Islet precursor cell (in vitro differentiated cells): ENCODE data around the gene ZFPL1.
"Not testable (repeated sequence)": the region's sequence is repeated elsewhere in the genome, so short reads cannot be mapped to it uniquely, and the experiment has no call there.

Experiments
- DNase-seq: peaks from one replicate; pipeline ENCODE4 v3.0.0-alpha.2; 2018

ZFPL1 gene

GRCh38 chr11:65116370-65117205 is 32.6 kb downstream of the ZFPL1 start:
- peak; percentile 70 for DNase-seq

DNA sequence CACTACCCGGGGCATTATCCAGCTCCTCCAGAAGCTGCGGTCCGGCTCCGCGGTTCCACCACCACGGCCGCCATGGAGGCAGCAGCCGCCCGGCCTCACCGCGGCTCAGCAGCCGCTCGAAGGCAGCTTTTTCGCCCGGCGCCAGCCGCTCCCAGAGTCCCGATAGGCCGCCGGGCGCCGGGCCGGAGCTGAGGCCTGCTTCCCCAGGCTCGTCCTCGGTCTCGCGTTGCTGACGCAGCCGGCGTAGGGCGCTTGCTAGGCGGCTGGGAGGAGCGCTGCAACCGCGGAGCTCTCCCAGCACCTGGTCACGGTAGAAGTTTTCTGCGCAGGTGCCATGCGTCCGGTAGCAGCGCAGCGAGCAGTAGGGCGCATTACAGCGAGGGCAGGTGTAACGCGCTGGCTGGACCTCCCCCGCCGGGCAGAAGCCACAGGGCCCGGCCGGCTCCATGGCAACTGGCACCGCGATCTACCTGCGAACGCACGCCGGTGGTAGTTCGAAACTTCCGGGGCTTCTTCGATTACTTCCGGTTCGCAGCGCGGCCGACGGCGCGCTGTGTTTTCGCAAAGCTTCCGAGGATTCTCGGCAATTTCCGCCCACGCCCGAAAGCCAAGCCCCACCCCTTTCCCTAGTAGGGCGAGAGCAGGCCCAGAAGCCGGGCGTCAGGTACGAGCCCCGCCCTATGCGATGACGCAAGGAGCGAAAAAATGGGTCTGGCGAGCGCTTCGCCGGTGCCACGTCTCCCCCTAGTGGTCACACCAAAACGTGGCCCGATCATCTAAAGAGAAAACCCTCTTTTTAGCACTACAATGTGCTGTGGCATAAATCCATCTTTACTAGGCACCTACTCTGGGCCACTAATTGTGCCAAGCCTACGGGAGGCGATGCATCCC is 33.4 kb downstream of the ZFPL1 start, which contains the start of gene ZNHIT2:
Gene ZNHIT2, minus strand, starts transcription at position 496 of the 891 bp plus-strand sequence. Its CDS starts 48 bp downstream, at position 448.
- DNase-seq: peak; percentile 99

GRCh38 chr11:65118097-65118837 is 34.2 kb downstream of the ZFPL1 start:
- DNase-seq: no peak

GRCh38 chr11:65118891-65119669 is 35.1 kb downstream of the ZFPL1 start:
- not testable (repeated sequence) for DNase-seq

DNA sequence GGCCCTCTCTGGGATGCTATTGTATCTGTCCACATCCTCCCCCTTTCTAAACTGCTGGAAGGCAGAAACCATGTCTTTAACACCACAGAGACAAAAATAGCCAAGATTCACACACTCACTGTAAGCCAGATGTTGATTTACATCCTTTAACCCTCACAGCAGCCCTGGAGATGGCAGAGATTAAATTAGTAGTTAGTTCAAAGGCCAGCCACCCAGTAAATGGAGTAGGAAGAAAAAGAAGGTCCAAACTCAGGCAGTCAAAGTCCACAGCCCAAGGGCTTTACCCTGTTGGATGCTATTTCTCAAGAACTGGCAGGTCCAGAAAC is 35.6 kb downstream of the ZFPL1 start:
- DNase-seq: no peak

DNA sequence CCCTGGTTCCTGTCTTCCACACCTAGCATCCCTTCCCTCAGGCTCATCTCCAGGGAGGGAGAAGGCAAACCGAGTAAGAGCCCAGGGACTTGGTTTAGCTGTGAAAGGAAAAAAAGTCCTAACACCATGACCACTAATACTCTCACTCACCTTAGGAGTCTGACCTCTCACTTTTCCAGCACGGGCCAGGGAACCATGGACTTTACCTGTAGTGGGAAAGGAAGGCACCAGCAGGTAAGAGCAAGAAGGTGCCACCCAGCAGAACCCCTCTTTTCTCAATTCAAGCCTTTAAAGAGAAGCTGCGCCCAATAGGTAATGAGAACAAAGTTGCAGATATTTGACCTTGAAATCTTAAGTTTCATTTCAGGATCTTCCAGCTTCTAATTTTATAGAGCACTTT is 36.8 kb downstream of the ZFPL1 start:
- no peak for DNase-seq

DNA sequence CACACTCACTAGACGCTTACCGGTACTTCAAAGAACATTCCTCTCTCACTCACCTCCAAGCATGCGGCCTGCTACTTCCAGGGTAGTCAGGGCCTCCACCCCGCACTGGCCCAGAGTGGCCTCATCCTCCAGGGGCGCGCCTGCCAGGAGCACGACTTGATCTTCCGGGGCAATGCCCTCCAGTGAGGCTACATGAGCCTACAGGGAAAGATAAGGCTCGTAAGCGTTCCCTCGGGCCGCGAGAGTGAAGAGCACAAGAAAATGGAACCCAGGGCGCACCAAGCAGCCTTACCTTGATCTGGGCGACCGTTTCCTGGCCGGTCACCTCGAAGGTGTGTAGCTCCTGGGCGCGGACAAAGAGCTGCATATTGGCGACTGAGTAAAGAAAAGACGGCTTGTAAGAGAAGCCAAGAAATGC is 37.4 kb downstream of the ZFPL1 start:
- DNase-seq: peak; percentile 58

DNA sequence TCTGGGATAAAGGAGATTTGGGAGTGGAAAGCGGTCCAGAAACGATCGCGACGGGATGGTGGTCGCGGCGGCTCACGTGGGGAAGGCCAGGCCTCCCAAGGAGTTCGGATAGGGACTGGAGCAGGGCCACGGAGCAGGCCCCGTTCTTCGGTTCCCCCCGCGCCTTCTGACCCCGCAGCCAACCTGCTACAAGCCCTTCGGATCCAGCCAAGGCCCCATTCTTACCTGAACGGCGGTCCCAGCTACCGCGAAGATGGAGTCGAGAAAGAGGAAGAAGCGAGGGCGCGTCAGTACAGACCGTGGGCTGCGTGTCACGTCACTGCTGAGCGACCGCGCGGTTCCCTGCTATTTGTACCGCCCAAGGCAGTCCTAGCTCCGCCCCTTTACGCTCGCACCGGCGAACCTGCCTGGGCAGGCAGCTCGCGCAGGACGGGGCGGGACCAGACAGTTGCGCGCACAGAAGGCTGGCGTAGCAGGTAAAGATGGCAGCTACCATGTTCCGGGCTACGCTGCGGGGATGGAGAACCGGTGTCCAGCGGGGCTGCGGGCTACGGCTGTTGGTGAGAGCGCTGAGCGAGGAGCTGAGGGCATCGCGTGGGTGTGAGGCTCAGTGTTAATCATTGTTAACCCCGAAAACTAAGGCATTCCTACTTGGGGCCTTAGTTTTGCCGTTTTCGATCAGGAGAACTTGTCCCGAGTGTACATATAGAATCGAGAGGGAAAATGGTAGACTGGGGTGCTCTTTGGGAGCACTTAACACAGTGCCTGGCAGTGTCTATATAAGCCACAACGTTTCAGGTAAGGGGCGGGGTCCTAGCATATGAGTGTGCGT is 38.1 kb downstream of the ZFPL1 start, which contains the start of the genes FAU and MRPL49:
Gene FAU, minus strand, starts transcription at position 270 of the 832 bp plus-strand sequence. CDS start 321 bp downstream, outside the sequence.
Gene MRPL49, plus strand, starts transcription at position 457 of the 832 bp plus-strand sequence. Its CDS starts 26 bp downstream, at position 483.
- peak; percentile 99 for DNase-seq

DNA sequence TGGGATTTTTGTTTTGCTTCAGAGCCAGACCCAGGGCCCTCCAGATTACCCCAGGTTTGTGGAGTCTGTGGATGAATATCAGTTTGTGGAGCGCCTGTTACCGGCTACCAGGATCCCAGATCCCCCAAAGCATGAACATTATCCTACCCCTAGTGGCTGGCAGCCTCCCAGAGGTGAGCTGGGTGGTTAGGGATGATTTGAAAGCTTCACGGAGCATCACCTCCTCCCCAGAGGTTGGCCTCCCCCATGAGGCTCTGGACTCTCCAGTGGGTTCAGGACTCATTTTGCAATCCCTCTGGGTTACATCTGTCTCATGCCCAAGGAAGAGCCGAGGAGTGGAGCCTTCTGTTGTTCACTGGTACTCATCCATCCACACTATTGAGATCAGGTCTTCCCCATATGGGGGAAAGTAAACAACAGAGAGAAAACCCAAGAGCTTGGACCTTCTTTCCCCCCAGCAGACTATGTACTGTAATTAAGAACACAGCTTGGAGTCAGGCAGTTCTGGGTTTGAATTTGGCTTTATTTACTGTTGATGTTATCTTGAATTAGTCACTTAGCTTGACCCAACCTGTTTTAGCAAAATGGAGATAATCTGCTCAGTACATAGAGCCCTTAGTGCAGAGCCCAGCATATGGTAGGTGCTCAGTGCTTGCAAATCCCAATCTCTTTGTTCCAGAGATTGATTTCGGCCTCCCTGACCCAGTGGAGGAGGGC is 40.6 kb downstream of the ZFPL1 start:
- DNase-seq: no peak

- DNase-seq: no peak
Observed at GRCh38 chr11:65125197-65126056, 41.4 kb downstream of the ZFPL1 start.

DNA sequence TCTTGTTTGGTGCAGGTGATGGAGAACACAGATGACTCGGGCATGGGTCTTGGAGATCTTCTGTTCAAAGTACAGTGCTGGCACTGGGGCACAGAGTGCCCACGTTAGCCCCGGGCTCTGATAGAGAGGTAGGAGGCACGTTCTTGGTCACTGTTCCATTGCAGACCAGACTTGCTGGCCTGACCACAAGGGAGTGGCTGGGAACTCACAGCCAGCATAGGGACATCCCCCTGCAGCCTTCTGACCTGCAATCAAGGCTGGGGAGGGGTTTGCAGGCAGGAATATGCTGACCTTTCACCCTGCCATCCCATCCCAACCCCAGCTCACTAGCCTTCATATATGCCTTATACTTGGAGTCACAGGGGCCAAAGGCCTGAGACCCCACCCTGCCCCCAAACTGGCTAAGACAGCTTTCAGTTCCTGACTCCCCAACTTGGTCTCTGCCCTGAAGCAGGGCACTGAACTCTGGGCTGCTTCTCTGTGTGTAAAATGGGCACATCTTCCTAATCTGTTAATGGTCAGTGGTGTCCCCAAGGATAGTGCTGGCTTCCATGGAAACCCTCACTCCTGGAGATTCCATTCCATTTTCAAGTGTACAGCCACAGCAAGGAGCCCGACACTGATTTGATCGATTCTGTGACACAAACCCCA is 42.7 kb downstream of the ZFPL1 start:
- no peak for DNase-seq

- DNase-seq: no peak
Observed at GRCh38 chr11:65127473-65128181, 43.6 kb downstream of the ZFPL1 start.

DNA sequence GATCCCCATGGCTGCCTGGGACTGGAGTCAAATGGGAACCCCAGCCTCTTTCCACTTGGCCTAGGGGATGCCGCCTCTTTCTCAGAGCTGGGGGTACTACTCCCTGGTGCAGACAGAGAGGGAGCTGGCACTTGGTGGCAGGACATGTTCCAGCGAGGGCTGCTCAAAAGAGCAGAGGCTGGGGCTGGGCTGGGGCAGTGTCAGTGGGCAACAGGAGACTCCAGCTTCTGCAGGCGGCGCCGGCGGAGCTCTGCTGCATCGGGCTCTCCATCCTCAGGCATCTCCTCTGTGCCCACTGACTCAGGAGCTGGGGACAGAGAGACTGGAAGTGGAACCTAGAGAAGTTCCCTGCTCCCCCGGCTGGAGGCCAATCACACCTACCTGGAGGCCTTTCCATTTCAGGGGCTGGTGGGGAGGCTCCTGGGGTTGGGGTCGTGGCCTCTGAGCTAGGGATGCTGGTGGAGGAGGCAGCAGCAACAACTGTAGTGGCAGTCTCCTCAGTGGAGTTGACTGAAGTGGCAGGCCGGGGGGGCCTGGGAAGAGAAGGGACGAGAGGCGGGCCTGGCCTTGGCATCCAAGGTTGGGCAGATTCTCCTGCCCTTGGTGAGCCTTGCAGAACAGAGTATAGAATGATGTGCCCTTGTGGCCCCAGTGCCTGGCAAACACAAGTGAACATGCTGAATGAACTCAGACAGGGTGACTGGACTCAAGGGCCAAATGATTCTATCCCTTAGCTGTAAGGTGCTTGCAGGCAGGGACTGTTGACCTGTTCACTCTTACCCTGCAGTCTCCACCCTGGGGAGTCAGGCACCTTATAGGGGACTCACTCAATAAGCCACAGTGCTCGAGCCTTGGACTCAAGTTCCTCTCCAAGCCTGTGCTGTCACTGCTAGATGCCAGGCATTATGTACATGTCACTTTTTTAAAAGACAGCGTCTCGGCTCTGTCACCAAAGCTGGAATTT is 44.4 kb downstream of the ZFPL1 start:
- DNase-seq: no peak

- DNase-seq: no peak
Observed at GRCh38 chr11:65129649-65130441, 45.8 kb downstream of the ZFPL1 start.

GRCh38 chr11:65130631-65131416 is 46.8 kb downstream of the ZFPL1 start:
- no peak for DNase-seq
